Measurements from ENCODE around the gene SMYD1.

SMYD1 gene

DNA sequence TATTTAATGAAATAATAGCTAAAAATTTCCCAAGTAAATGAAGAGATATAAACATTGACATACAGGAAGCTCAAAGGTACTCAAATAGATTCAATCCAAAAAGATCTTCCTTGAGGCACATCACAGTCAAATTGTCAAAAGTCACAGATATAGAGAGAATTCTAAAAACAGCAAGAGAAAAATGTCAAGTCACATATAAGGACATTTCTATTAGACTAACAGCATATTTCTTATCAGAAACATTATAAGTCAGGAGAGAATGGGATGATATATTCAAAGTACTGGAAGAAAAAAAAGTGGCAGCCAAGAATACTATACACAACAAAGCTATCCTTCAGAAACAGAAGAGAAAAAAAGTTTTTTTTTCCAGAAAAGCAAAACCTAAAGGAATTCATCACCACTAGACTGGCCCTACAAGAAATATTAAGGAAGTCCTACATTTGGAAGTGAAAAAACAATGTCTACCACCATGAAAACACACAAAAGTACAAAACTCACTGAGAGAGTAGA is 81.4 kb downstream of the SMYD1 start:
- DNase-seq: no peak

DNA sequence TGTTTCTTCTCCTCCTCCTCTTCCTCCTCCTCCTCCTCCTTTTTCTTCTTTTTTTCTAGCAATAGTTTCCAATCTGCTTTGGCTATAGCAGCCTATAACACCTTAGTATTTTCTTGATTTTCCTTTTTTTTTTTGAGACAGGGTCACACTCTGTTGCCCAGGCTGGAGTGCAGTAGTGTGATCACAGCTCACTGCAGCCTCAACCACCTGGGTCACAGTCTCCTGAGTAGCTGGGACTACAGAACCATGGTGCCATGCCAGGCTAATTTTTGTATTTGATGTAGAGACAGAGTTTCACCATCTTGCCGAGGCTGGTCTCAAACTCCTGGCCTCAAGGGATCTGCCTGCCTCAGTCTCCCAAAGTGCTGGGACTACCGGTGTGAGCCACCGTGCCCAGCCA is 91.9 kb downstream of the SMYD1 start:
- no peak for DNase-seq

DNA sequence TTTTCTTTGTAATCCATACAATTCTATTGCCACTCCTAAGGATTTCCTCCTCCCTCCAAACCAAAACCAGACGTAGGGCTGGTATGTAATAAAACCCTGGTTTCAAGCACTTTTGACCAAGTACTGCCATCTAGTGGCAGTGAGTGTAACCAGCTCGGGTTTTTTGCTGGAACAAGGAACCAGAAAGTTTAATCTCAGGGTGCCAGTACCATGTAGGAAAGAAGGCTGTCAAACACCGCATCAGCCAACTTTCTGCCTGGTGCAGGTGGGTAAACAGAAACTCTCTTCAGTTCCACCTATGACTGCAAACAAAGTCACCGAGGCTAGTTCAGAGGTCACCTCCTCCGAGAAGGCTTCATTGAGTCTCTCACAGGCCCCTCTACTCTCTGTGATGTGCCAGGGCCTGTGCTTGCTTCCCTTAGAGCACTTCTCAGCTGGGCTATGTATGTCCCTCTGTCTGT is 92.4 kb downstream of the SMYD1 start:
- peak; percentile 74 for DNase-seq

DNA sequence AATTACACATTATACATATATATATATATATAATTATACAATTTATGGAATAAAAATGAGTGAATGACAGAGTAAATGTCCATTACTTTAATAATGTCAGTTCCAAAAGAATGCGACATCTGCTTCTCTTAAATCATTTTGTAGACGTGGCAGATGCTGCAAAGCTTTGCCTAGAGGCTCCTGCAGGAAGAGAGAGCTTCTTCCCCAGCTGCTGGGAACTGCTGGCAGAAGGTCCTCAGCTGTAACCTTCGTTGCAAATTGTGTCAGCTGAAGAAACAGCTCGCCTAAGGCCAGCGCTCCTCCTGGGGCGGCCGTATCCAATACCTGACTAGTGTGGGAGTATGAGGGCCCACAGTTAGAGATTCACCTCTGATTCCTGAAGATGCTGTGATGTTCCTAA is 92.9 kb downstream of the SMYD1 start:
- DNase-seq: no peak

DNA sequence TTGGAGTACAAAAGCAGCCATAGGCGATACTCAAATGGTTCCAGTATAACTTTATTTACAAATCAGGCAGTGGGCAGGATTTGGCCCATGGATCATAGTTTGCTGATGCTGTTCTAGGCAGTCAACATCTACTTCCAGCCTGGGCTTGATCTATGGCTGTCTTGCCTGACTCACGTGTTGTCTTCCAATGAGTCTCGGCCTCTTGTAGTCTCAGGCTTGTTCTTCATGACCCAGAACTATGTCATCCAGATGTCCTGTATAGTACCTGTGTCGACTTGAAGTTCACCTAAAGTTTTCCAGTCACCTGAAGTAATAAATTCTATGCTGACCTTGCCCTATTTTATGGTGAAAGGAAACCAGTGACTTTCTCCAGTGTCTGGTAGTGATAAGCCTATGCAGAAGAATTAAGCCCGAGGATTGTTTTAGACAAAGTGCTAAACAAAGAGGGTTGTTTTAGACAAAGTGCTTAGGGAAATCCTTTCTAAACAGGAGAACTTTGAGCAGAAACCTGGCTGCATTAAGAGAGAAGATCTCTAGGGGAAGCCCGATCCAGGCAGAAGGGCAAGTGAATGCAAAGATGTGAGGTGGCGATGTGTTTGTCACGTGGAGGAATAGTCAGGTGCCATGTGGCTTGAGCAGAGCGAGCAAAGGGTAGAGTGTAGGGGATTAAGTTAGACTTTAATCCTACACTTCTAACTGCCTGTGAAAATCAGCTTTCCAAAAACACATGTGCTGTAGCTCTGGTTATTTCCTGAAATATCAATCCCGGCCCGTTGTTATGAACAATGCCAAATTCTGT is 94.0 kb downstream of the SMYD1 start:
- DNase-seq: no peak
